WERI-Rb-1 (cell line): ENCODE results near the gene UBE2S.

Experiments
- DNase-seq: peaks from one replicate; pipeline ENCODE4 v3.0.0-alpha.2; 2020
- H3K27ac ChIP-seq: fragments of 250-450 bp; sonication (Bioruptor Pico); 2 replicates; pipeline ENCODE4 v1.5.1; 2020; ENCODE audit warnings: mild to moderate bottlenecking, moderate library complexity
- H3K27me3 ChIP-seq: fragments of 250-450 bp; sonication (Bioruptor Pico); 2 replicates; pipeline ENCODE4 v1.5.1; 2021; ENCODE audit warnings: mild to moderate bottlenecking, low read depth, moderate library complexity; ENCODE audit not compliant: insufficient read depth, severe bottlenecking
- H3K36me3 ChIP-seq: fragments of 250-450 bp; sonication (Bioruptor Pico); 2 replicates; pipeline ENCODE4 v1.5.1; 2020; ENCODE audit warnings: mild to moderate bottlenecking, moderate library complexity
- H3K4me3 ChIP-seq: 2 replicates; pipeline ENCODE4 v1.5.1; 2011; ENCODE audit warnings: low read depth, mild to moderate bottlenecking, control low read depth, low read length
- H3K9me3 ChIP-seq: fragments of 250-450 bp; sonication (Bioruptor Pico); 2 replicates; pipeline ENCODE4 v1.5.1; 2021; ENCODE audit warnings: mild to moderate bottlenecking, moderate library complexity; ENCODE audit not compliant: severe bottlenecking
- CTCF ChIP-seq: IDR thresholded peaks from 2 replicates; pipeline ENCODE4 v1.5.1; 2011; ENCODE audit warnings: low read depth, mild to moderate bottlenecking, control low read depth, inconsistent platforms, low read length

Gene UBE2S

GRCh38 chr19:55358493-55358892 is 49.1 kb downstream of the UBE2S start:
- no peaks in the 10 kb centered on the region for H3K36me3 ChIP-seq
- DNase-seq = no peak
- no peak for TF ChIP-seq CTCF
- no peak overlapping the region for H3K27ac ChIP-seq
- H3K27me3 ChIP-seq = no peaks in the 10 kb centered on the region
- no peak overlapping the region for H3K4me3 ChIP-seq
- H3K9me3 ChIP-seq = no peaks in the 10 kb centered on the region

GRCh38 chr19:55355213-55355821 is 52.3 kb downstream of the UBE2S start:
- TF ChIP-seq CTCF = no peak
- no peak overlapping the region for H3K4me3 ChIP-seq
- H3K9me3 ChIP-seq = no peaks in the 10 kb centered on the region
- no peaks in the 10 kb centered on the region for H3K27me3 ChIP-seq
- DNase-seq = peak; percentile 71
- H3K36me3 ChIP-seq = peaks cover under 1% of the 10 kb centered on the region; the same call in 1 of the 2 replicates
- peak overlapping the region; percentile 42 for H3K27ac ChIP-seq

- H3K9me3 ChIP-seq = no peaks in the 10 kb centered on the region
- peak within 1 kb of the TSS; percentile 42 for H3K27ac ChIP-seq
- peak within 1 kb of the TSS; percentile 54 for H3K4me3 ChIP-seq
- no peak for TF ChIP-seq CTCF
- peaks cover 3% of the 10 kb centered on the region; the same call in 1 of the 2 replicates for H3K36me3 ChIP-seq
- DNase-seq = no peak
- H3K27me3 ChIP-seq = no peaks in the 10 kb centered on the region
These were observed 52.8 kb downstream of the UBE2S start, which contains the start of gene COX6B2 for GRCh38 chr19:55354698-55355212. Gene COX6B2, minus strand, starts transcription at chr19:55354719. Its CDS starts 198 bp downstream, at chr19:55354521.

GRCh38 chr19:55353803-55354697 is 53.5 kb downstream of the UBE2S start:
- peaks cover 7% of the 10 kb centered on the region for H3K36me3 ChIP-seq
- TF ChIP-seq CTCF = no peak
- no peaks in the 10 kb centered on the region for H3K27me3 ChIP-seq
- DNase-seq = peak; percentile 73
- no peak overlapping the region for H3K27ac ChIP-seq
- H3K9me3 ChIP-seq = no peaks in the 10 kb centered on the region
- peak overlapping the region; percentile 54 for H3K4me3 ChIP-seq

- no peaks in the 10 kb centered on the region for H3K27me3 ChIP-seq
- TF ChIP-seq CTCF = no peak
These were observed 54.2 kb downstream of the UBE2S start for GRCh38 chr19:55353356-55353802.

More at GRCh38 chr19:55353356-55353802, 54.2 kb downstream of the UBE2S start:
- Histone ChIP-seq H3K36me3 (peaks cover 11% of the 10 kb centered on the region), H3K4me3 (peak overlapping the region; percentile 54), H3K9me3 (no peaks in the 10 kb centered on the region), H3K27ac (no peak overlapping the region)
- no peak for DNase-seq
